Tibial nerve (tissue), 3 donors: ENCODE results near the gene CRABP1.

Source experiments
- POLR2A ChIP-seq, 2 donors: fragments of 450-650 bp; IDR thresholded peaks; one replicate each; pipeline ENCODE4 v1.6.1; 2017; ENCODE audit warnings: antibody characterized with exemption in 2 of 2, mild to moderate bottlenecking in 2 of 2, moderate library complexity in 2 of 2
- TF ChIP-seq, protein P1 (sequence below), 5 experiments: fragments of 200-600 bp in 3 of 5; fragments of 450-650 bp in 2 of 5; sonication (generic) in 3 of 5; IDR thresholded peaks; one replicate each; pipeline ENCODE4 v1.5.1; 2016 to 2019; ENCODE audit warnings: antibody characterized with exemption in 5 of 5, mild to moderate bottlenecking in 3 of 5, moderate library complexity in 2 of 5

DNA sequence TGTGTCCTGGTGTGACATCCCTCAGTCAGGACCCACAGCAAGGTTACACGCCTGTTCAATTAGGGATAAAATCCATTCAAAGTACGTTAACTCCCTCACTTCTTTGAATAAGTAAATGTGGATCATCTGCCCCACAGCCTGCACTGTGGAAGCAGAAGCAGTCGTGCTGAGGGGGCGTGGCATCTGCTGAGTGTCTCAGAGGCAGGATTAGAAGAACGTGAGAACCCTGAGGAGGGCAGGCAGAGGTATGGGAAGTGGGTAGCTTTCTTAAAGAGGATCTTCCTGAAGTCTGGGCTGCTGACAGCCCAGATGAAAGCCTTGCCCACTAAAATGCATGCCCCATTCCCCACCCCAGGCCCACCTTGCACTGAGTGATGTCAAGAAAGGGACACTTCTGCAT is 28.5 kb downstream of the CRABP1 start:
- TF ChIP-seq, protein P1, sequence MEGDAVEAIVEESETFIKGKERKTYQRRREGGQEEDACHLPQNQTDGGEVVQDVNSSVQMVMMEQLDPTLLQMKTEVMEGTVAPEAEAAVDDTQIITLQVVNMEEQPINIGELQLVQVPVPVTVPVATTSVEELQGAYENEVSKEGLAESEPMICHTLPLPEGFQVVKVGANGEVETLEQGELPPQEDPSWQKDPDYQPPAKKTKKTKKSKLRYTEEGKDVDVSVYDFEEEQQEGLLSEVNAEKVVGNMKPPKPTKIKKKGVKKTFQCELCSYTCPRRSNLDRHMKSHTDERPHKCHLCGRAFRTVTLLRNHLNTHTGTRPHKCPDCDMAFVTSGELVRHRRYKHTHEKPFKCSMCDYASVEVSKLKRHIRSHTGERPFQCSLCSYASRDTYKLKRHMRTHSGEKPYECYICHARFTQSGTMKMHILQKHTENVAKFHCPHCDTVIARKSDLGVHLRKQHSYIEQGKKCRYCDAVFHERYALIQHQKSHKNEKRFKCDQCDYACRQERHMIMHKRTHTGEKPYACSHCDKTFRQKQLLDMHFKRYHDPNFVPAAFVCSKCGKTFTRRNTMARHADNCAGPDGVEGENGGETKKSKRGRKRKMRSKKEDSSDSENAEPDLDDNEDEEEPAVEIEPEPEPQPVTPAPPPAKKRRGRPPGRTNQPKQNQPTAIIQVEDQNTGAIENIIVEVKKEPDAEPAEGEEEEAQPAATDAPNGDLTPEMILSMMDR (IDR thresholded peaks at IDR 0.05) = no peak
- TF ChIP-seq POLR2A (IDR thresholded peaks at IDR 0.05) = no peak
